GM21786 (cell line): Measurements from ENCODE around the gene FGF11.

Experiments
- ATAC-seq: cut with Tn5 transposase; IDR thresholded peaks from one replicate; pipeline ENCODE4 v1.9.1; 2021; ENCODE audit not compliant: unreplicated experiment

FGF11 gene

GRCh38 chr17:7429722-7430121 lies 9.6 kb upstream of the FGF11 start:
- ATAC-seq: no peak

GRCh38 chr17:7431231-7431630 lies 8.1 kb upstream of the FGF11 start:
- ATAC-seq: no peak

- no peak for ATAC-seq
Measured at GRCh38 chr17:7432296-7432695, 7.0 kb upstream of the FGF11 start.

- peak; percentile 5 for ATAC-seq
Measured at GRCh38 chr17:7435676-7436555, 3.4 kb upstream of the FGF11 start.

- no peak for ATAC-seq
Measured at GRCh38 chr17:7436556-7437368, 2.5 kb upstream of the FGF11 start.

- ATAC-seq: no peak
Measured at GRCh38 chr17:7437369-7437863, 1.9 kb upstream of the FGF11 start.

- no peak for ATAC-seq
Measured at GRCh38 chr17:7437950-7438614, 1.2 kb upstream of the FGF11 start.

- ATAC-seq: no peak
Measured at GRCh38 chr17:7438656-7439460, 454 bp upstream of the FGF11 start.

- ATAC-seq: no peak
Measured at GRCh38 chr17:7440113-7440833, 961 bp downstream of the FGF11 start.

- no peak for ATAC-seq
Measured at GRCh38 chr17:7440834-7441195, 1.5 kb downstream of the FGF11 start.

- no peak for ATAC-seq
Measured at GRCh38 chr17:7441266-7441665, 2.0 kb downstream of the FGF11 start.

GRCh38 chr17:7442142-7442541 lies 2.8 kb downstream of the FGF11 start:
- ATAC-seq: no peak

GRCh38 chr17:7443499-7444485 lies 4.5 kb downstream of the FGF11 start:
- no peak for ATAC-seq

GRCh38 chr17:7444682-7445618 lies 5.6 kb downstream of the FGF11 start, which contains the start of gene CHRNB1:
Gene CHRNB1 (plus strand): TSS chr17:7445061. CDS start chr17:7445128, 67 bp downstream.
- no peak for ATAC-seq

GRCh38 chr17:7445619-7445968 lies 6.3 kb downstream of the FGF11 start:
- ATAC-seq: no peak

- ATAC-seq: no peak
Measured at GRCh38 chr17:7448461-7448860, 9.1 kb downstream of the FGF11 start.

- ATAC-seq: no peak
Measured at GRCh38 chr17:7459961-7460545, 20.7 kb downstream of the FGF11 start.
